ENCODE results near the gene ZNF398. TPM values are rescaled to one million over a fixed set of nuclear protein-coding genes. Genes with fewer than 3 reads are reported as not detected.

The ZNF398 gene
- total RNA-seq, 2 experiments from 2014 or later = 11.8 to 14.2 TPM

- ChIA-PET POLR2A (interaction anchor here (0.5 to 0.6 kb wide), 2 partner anchors 37 to 161 kb away, joined by 3 to 4 read pairs; no protein-coding TSS in a partner anchor), CTCF (ENCODE audit: unreplicated experiment) (interaction anchor here (0.6 kb wide), 1 partner anchor 422 kb away, joined by 3 read pairs; no protein-coding TSS in a partner anchor)
- no peak overlapping the region for H2AFZ ChIP-seq (ENCODE audit: low read length)
- no peaks in the 10 kb centered on the region for H3K9me2 ChIP-seq (ENCODE audit: insufficient read depth, low read length)
- no peaks in the 10 kb centered on the region for H3K36me3 ChIP-seq (ENCODE audit: insufficient read depth, low read length)
- H3K4me2 ChIP-seq (ENCODE audit: low read length) = no peak overlapping the region
- H4K20me1 ChIP-seq (ENCODE audit: insufficient read depth, low read length) = no peaks in the 10 kb centered on the region
- no TSS peak for BruUV-seq (replicated peaks)
- intact Hi-C loops (cut with micrococcal nuclease; ENCODE audit: unreplicated experiment) = no loop called here
- H3K4me1 ChIP-seq (ENCODE audit: insufficient read depth, low read length, poor library complexity, severe bottlenecking) = no peaks in the 10 kb centered on the region
- TF ChIP-seq, protein P1, sequence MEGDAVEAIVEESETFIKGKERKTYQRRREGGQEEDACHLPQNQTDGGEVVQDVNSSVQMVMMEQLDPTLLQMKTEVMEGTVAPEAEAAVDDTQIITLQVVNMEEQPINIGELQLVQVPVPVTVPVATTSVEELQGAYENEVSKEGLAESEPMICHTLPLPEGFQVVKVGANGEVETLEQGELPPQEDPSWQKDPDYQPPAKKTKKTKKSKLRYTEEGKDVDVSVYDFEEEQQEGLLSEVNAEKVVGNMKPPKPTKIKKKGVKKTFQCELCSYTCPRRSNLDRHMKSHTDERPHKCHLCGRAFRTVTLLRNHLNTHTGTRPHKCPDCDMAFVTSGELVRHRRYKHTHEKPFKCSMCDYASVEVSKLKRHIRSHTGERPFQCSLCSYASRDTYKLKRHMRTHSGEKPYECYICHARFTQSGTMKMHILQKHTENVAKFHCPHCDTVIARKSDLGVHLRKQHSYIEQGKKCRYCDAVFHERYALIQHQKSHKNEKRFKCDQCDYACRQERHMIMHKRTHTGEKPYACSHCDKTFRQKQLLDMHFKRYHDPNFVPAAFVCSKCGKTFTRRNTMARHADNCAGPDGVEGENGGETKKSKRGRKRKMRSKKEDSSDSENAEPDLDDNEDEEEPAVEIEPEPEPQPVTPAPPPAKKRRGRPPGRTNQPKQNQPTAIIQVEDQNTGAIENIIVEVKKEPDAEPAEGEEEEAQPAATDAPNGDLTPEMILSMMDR (conservative IDR thresholded peaks at IDR 0.05; ENCODE audit: low read length) = no peak
- no peak for TF ChIP-seq EZH2phosphoT487 (IDR thresholded peaks at IDR 0.05; ENCODE audit: borderline replicate concordance, low read depth, low read length)
- no peaks in the 10 kb centered on the region for H3K79me2 ChIP-seq (ENCODE audit: insufficient read depth, low read depth, low read length)
- H3K4me3 ChIP-seq (ENCODE audit: low read depth, low read length, poor library complexity, severe bottlenecking) = no peak overlapping the region
- DNase-seq (ENCODE audit: low spot score) = no peak
- H3K9me3 ChIP-seq (ENCODE audit: low read length) = no peaks in the 10 kb centered on the region
- no peak overlapping the region for H3K27ac ChIP-seq (ENCODE audit: low read depth, low read length, poor library complexity, severe bottlenecking)
Observed at GRCh38 chr7:149104214-149104613, 43.0 kb upstream of the ZNF398 start.

- no peak for DNase-seq (ENCODE audit: low spot score)
- no peaks in the 10 kb centered on the region for H4K20me1 ChIP-seq (ENCODE audit: insufficient read depth, low read length)
- no peaks in the 10 kb centered on the region for H3K79me2 ChIP-seq (ENCODE audit: insufficient read depth, low read depth, low read length)
- H3K9me3 ChIP-seq (ENCODE audit: low read length) = no peaks in the 10 kb centered on the region
- H3K27ac ChIP-seq (ENCODE audit: low read depth, low read length, poor library complexity, severe bottlenecking) = no peak overlapping the region
- no peak overlapping the region for H3K4me2 ChIP-seq (ENCODE audit: low read length)
- TF ChIP-seq EZH2phosphoT487 (IDR thresholded peaks at IDR 0.05; ENCODE audit: borderline replicate concordance, low read depth, low read length) = no peak
- TF ChIP-seq, protein P1 (conservative IDR thresholded peaks at IDR 0.05; ENCODE audit: low read length) = no peak
- H3K4me1 ChIP-seq (ENCODE audit: insufficient read depth, low read length, poor library complexity, severe bottlenecking) = no peaks in the 10 kb centered on the region
- H3K9me2 ChIP-seq (ENCODE audit: insufficient read depth, low read length) = no peaks in the 10 kb centered on the region
- BruUV-seq (replicated peaks) = no TSS peak
- H3K4me3 ChIP-seq (ENCODE audit: low read depth, low read length, poor library complexity, severe bottlenecking) = no peak overlapping the region
- no peaks in the 10 kb centered on the region for H3K36me3 ChIP-seq (ENCODE audit: insufficient read depth, low read length)
- CTCF ChIA-PET (ENCODE audit: unreplicated experiment) = interaction anchor here (0.6 kb wide), 1 partner anchor 422 kb away, joined by 3 read pairs; no protein-coding TSS in a partner anchor
- intact Hi-C loops (cut with micrococcal nuclease; ENCODE audit: unreplicated experiment) = no loop called here
- no peak overlapping the region for H2AFZ ChIP-seq (ENCODE audit: low read length)
- POLR2A ChIA-PET = no interaction called here
Observed at GRCh38 chr7:149104749-149105148, 42.5 kb upstream of the ZNF398 start.

DNA sequence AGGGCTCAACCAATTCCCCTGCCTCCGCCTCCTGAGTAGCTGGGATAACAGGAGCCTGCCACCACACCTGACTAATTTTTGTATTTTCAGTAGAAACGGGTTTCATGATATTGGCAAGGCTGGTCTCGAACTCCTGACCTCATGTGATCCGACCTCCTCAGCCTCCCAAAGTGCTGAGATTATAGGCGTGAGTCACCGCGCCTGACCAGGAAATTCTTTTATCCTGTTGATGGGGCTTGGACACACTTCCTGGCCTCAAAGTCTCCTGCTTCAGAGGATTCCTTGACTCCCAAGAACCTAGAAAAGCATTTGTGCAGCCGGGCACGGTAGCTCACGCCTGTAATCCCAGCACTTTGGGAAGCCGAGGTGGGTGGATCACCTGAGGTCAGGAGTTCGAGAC is 37.3 kb upstream of the ZNF398 start:
- POLR2A ChIA-PET = interaction anchor here (0.6 to 1.5 kb wide), 2 partner anchors 10 to 48 kb away, joined by 3 to 5 read pairs; no protein-coding TSS in a partner anchor

More for the DNA sequence above, 37.3 kb upstream of the ZNF398 start:
- CTCF ChIA-PET (ENCODE audit: unreplicated experiment) = no interaction called here
- DNase-seq (ENCODE audit: low spot score) = no peak
- Histone ChIP-seq H3K4me1 (ENCODE audit: insufficient read depth, low read length, poor library complexity, severe bottlenecking) (no peaks in the 10 kb centered on the region), H3K36me3 (ENCODE audit: insufficient read depth, low read length) (no peaks in the 10 kb centered on the region), H3K4me3 (ENCODE audit: low read depth, low read length, poor library complexity, severe bottlenecking) (no peak overlapping the region), H4K20me1 (ENCODE audit: insufficient read depth, low read length) (no peaks in the 10 kb centered on the region), H3K9me3 (ENCODE audit: low read length) (no peaks in the 10 kb centered on the region), H3K9me2 (ENCODE audit: insufficient read depth, low read length) (no peaks in the 10 kb centered on the region), H3K4me2 (ENCODE audit: low read length) (no peak overlapping the region), H3K79me2 (ENCODE audit: insufficient read depth, low read depth, low read length) (no peaks in the 10 kb centered on the region), H3K27ac (ENCODE audit: low read depth, low read length, poor library complexity, severe bottlenecking) (no peak overlapping the region), H2AFZ (ENCODE audit: low read length) (no peak overlapping the region)
- no TSS peak for BruUV-seq (replicated peaks)
- TF ChIP-seq, protein P1 (conservative IDR thresholded peaks at IDR 0.05; ENCODE audit: low read length) = no peak
- no peak for TF ChIP-seq EZH2phosphoT487 (IDR thresholded peaks at IDR 0.05; ENCODE audit: borderline replicate concordance, low read depth, low read length)
- intact Hi-C loops (cut with micrococcal nuclease; ENCODE audit: unreplicated experiment) = no loop called here

All from OCI-LY7 (cell line).